ENCODE data around the gene PDZRN4. TPM values are rescaled to one million over a fixed set of nuclear protein-coding genes. Genes with fewer than 3 reads are reported as not detected.

Gene PDZRN4
- total RNA-seq, 2 experiments from 2014 or later, result not detected

DNA sequence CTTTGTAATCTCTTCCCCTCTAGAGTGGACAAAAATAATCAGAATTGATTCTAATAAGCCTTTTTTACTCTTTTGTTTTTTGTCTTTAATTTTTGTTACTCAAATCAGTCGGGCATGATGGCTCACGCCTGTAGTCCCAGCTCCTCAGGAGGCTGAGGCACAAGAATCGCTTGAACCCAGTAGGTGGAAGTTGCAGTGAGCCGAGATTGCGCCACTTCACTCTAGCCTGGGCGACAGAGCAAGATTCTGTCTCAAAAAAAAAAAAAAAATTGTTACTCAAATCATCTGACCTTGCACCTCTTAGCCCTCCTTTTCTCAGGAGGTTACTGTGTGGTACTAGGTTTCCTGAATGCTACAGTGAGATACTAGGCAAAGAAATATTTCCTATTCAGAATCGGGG lies 280.6 kb downstream of the PDZRN4 start:
- Mint-ChIP-seq H3K4me3 (no peak overlapping the region), H3K27ac (no peak overlapping the region), H3K36me3 (ENCODE audit: low read depth) (no peaks in the 10 kb centered on the region), H3K27me3 (peaks cover 1% of the 10 kb centered on the region), H3K9me3 (no peaks in the 10 kb centered on the region), H3K4me1 (no peaks in the 10 kb centered on the region)
- POLR2A ChIA-PET, result no interaction called here
- CTCF ChIA-PET, result no interaction called here
- no peak for DNase-seq

- Mint-ChIP-seq H3K27ac (no peak overlapping the region), H3K9me3 (no peaks in the 10 kb centered on the region), H3K36me3 (ENCODE audit: low read depth) (no peaks in the 10 kb centered on the region), H3K4me3 (no peak overlapping the region), H3K27me3 (no peaks in the 10 kb centered on the region), H3K4me1 (no peaks in the 10 kb centered on the region)
- ChIA-PET CTCF (no interaction called here), POLR2A (no interaction called here)
- DNase-seq, result no peak
Measured at GRCh38 chr12:41473441-41473840, 285.3 kb downstream of the PDZRN4 start.

GRCh38 chr12:41474001-41474400 lies 285.9 kb downstream of the PDZRN4 start:
- Mint-ChIP-seq H3K27me3 (no peaks in the 10 kb centered on the region), H3K27ac (no peak overlapping the region), H3K9me3 (no peaks in the 10 kb centered on the region), H3K4me3 (no peak overlapping the region), H3K4me1 (no peaks in the 10 kb centered on the region), H3K36me3 (ENCODE audit: low read depth) (no peaks in the 10 kb centered on the region)
- DNase-seq, result no peak
- POLR2A ChIA-PET, result no interaction called here
- CTCF ChIA-PET, result no interaction called here

- Mint-ChIP-seq H3K4me3 (no peak overlapping the region), H3K9me3 (no peaks in the 10 kb centered on the region), H3K27ac (no peak overlapping the region), H3K27me3 (no peaks in the 10 kb centered on the region), H3K4me1 (no peaks in the 10 kb centered on the region), H3K36me3 (ENCODE audit: low read depth) (no peaks in the 10 kb centered on the region)
- CTCF ChIA-PET, result no interaction called here
- POLR2A ChIA-PET, result no interaction called here
- no peak for DNase-seq
Measured at GRCh38 chr12:41476499-41477439, 288.6 kb downstream of the PDZRN4 start.

- H3K27me3 Mint-ChIP-seq, result no peaks in the 10 kb centered on the region
- CTCF ChIA-PET, result no interaction called here
- H3K36me3 Mint-ChIP-seq (ENCODE audit: low read depth), result no peaks in the 10 kb centered on the region
- no peak overlapping the region for H3K27ac Mint-ChIP-seq
- H3K9me3 Mint-ChIP-seq, result no peaks in the 10 kb centered on the region
- POLR2A ChIA-PET, result no interaction called here
- H3K4me3 Mint-ChIP-seq, result no peak overlapping the region
- H3K4me1 Mint-ChIP-seq, result no peaks in the 10 kb centered on the region
- DNase-seq, result no peak
Measured at GRCh38 chr12:41479426-41479825, 291.3 kb downstream of the PDZRN4 start.

- H3K27me3 Mint-ChIP-seq, result no peaks in the 10 kb centered on the region
- no peak overlapping the region for H3K4me3 Mint-ChIP-seq
- no peaks in the 10 kb centered on the region for H3K4me1 Mint-ChIP-seq
- H3K36me3 Mint-ChIP-seq (ENCODE audit: low read depth), result no peaks in the 10 kb centered on the region
- no peaks in the 10 kb centered on the region for H3K9me3 Mint-ChIP-seq
- DNase-seq, result no peak
- H3K27ac Mint-ChIP-seq, result no peak overlapping the region
- CTCF ChIA-PET, result no interaction called here
- POLR2A ChIA-PET, result no interaction called here
Measured at GRCh38 chr12:41485203-41485602, 297.1 kb downstream of the PDZRN4 start.

- H3K27ac Mint-ChIP-seq, result no peak overlapping the region
- H3K4me3 Mint-ChIP-seq, result no peak overlapping the region
- ChIA-PET CTCF (no interaction called here), POLR2A (no interaction called here)
- DNase-seq, result no peak
- no peaks in the 10 kb centered on the region for H3K4me1 Mint-ChIP-seq
- H3K36me3 Mint-ChIP-seq (ENCODE audit: low read depth), result no peaks in the 10 kb centered on the region
- H3K27me3 Mint-ChIP-seq, result no peaks in the 10 kb centered on the region
- no peaks in the 10 kb centered on the region for H3K9me3 Mint-ChIP-seq
Measured at GRCh38 chr12:41486718-41487117, 298.6 kb downstream of the PDZRN4 start.

- H3K9me3 Mint-ChIP-seq, result no peaks in the 10 kb centered on the region
- POLR2A ChIA-PET, result no interaction called here
- no peak overlapping the region for H3K4me3 Mint-ChIP-seq
- H3K36me3 Mint-ChIP-seq (ENCODE audit: low read depth), result no peaks in the 10 kb centered on the region
- H3K27ac Mint-ChIP-seq, result no peak overlapping the region
- no peak for DNase-seq
- no peaks in the 10 kb centered on the region for H3K27me3 Mint-ChIP-seq
- CTCF ChIA-PET, result no interaction called here
- H3K4me1 Mint-ChIP-seq, result no peaks in the 10 kb centered on the region
Measured at GRCh38 chr12:41496009-41496408, 307.9 kb downstream of the PDZRN4 start.

DNA sequence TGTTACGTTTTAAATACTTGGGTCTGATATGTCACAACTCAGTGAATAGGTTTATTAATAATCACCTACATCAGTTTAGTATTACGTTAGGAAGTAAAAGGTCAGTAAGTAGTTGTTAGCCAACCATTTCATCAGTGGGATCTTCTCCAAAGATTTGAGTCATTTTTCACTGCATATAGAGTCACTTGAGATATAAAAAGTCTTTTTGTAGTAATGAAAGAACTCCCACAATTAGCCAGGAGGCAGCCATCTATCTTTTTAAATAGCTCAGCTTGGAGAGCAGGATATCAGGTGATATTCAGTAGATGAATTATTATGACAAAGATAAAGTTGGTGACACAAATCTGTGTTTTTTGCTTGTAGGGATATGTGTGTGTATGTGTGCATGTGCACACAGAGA lies 309.3 kb downstream of the PDZRN4 start:
- no peak overlapping the region for H3K27ac Mint-ChIP-seq
- no peaks in the 10 kb centered on the region for H3K4me1 Mint-ChIP-seq
- ChIA-PET CTCF (no interaction called here), POLR2A (no interaction called here)
- no peaks in the 10 kb centered on the region for H3K36me3 Mint-ChIP-seq (ENCODE audit: low read depth)
- H3K27me3 Mint-ChIP-seq, result no peaks in the 10 kb centered on the region
- no peak overlapping the region for H3K4me3 Mint-ChIP-seq
- no peaks in the 10 kb centered on the region for H3K9me3 Mint-ChIP-seq
- DNase-seq, result no peak

DNA sequence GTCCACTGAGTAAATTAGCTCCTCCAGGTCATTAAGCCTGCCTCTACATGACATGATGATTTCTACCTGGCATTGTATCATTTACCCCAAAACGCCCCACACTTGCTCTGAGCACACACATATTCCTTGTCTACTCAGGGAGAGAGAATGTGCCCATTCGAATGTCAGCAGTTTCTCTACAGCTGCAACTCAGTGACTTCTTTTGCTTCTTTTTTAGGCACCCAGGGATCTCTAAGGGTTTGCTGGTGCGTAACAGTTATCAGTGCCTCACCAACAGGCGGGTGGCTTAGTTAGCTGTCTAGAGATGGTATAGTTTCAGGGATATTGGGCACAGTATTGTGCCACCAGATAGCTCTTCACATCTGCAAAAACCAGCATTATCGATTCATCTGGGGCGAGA lies 316.9 kb downstream of the PDZRN4 start:
- POLR2A ChIA-PET, result no interaction called here
- H3K4me3 Mint-ChIP-seq, result no peak overlapping the region
- H3K27me3 Mint-ChIP-seq, result no peaks in the 10 kb centered on the region
- DNase-seq, result no peak
- no peaks in the 10 kb centered on the region for H3K36me3 Mint-ChIP-seq (ENCODE audit: low read depth)
- H3K9me3 Mint-ChIP-seq, result no peaks in the 10 kb centered on the region
- H3K4me1 Mint-ChIP-seq, result no peaks in the 10 kb centered on the region
- H3K27ac Mint-ChIP-seq, result no peak overlapping the region
- CTCF ChIA-PET, result no interaction called here

- ChIA-PET POLR2A (no interaction called here), CTCF (no interaction called here)
- peaks cover 1% of the 10 kb centered on the region for H3K27me3 Mint-ChIP-seq
- DNase-seq, result no peak
- no peaks in the 10 kb centered on the region for H3K36me3 Mint-ChIP-seq (ENCODE audit: low read depth)
- no peaks in the 10 kb centered on the region for H3K4me1 Mint-ChIP-seq
- H3K27ac Mint-ChIP-seq, result no peak overlapping the region
- no peaks in the 10 kb centered on the region for H3K9me3 Mint-ChIP-seq
- no peak overlapping the region for H3K4me3 Mint-ChIP-seq
Measured at GRCh38 chr12:41507286-41507685, 319.2 kb downstream of the PDZRN4 start.

DNA sequence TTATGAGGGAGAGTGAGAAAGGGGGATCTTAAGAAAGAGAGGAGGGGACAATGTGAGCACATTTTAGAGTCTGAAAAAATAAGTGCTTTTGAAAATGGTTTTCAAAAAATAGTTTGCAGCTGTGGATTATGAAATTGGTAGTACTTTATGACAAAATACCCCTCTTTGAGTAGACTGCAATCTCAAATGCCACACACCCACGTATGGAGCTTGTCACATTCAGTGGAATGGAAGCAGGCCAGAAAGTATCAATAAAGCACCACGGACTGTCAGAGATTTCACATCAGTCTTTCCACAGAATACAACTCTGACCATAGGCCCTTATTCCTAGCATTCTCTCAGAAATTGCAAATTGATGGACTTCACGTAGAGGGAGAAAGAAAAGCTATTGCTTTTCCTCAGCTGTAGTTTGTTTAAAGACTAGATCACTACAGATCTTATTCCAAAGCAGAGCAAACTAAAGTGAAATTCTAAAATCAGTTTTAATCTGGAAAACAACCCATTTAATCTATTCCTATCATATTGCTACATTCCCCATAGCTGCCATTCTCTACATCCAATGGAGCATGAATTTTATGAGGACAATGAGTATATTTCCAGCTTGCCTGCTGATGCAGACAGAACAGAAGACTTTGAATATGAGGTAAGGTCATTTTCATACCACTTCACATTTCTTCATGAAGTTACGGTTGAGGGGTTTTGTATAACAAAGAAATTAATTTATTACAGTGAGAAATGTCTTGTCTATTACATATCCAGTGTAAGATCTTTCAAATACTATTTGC lies 321.3 kb downstream of the PDZRN4 start:
- ChIA-PET CTCF (no interaction called here), POLR2A (no interaction called here)
- Mint-ChIP-seq H3K27me3 (peaks cover 2% of the 10 kb centered on the region), H3K9me3 (no peaks in the 10 kb centered on the region), H3K4me1 (no peaks in the 10 kb centered on the region), H3K27ac (no peak overlapping the region), H3K4me3 (no peak overlapping the region), H3K36me3 (ENCODE audit: low read depth) (no peaks in the 10 kb centered on the region)
- no peak for DNase-seq

GRCh38 chr12:41510470-41510869 lies 322.4 kb downstream of the PDZRN4 start:
- Mint-ChIP-seq H3K9me3 (no peaks in the 10 kb centered on the region), H3K4me1 (no peaks in the 10 kb centered on the region), H3K27ac (no peak overlapping the region), H3K36me3 (ENCODE audit: low read depth) (no peaks in the 10 kb centered on the region), H3K4me3 (no peak overlapping the region), H3K27me3 (peaks cover 2% of the 10 kb centered on the region)
- no peak for DNase-seq
- ChIA-PET POLR2A (no interaction called here), CTCF (no interaction called here)

DNA sequence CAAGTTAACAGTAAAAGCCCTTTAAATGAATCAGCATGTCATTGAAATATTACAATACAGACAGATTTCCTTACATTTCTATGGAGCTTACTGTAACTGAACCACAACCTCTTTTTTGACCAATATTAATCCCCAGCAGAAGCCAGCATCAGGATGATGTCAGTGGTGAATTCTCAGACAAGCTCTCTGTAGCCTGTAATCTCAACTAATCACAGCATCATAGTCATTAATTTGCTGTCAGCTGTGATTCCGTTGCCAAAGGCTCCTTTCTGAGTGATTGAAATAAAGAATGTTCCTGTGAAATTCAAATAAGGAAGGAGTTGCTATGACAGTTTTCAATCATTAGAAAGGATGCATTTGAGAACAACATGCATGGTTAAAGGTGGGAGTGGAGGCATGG lies 323.1 kb downstream of the PDZRN4 start:
- no peaks in the 10 kb centered on the region for H3K4me1 Mint-ChIP-seq
- H3K27me3 Mint-ChIP-seq, result peaks cover 2% of the 10 kb centered on the region
- no peak for DNase-seq
- CTCF ChIA-PET, result no interaction called here
- no peaks in the 10 kb centered on the region for H3K9me3 Mint-ChIP-seq
- no peak overlapping the region for H3K27ac Mint-ChIP-seq
- POLR2A ChIA-PET, result no interaction called here
- H3K4me3 Mint-ChIP-seq, result no peak overlapping the region
- no peaks in the 10 kb centered on the region for H3K36me3 Mint-ChIP-seq (ENCODE audit: low read depth)
